BLaER1 treated with 17β-estradiol and CSF1 and Interleukin-3, amounts not matched to agents 10 nM and 100 nM (cell line): ENCODE measurements around the gene SPAG16.

Experiments
- H3K27ac ChIP-seq, 11 experiments: shearing (Covaris generic); formaldehyde crosslinking; 2 replicates each; pipeline ENCODE4 v1.8.1; 2022
- H3K27me3 ChIP-seq, 11 experiments: shearing (Covaris generic); formaldehyde crosslinking; 2 replicates each; pipeline ENCODE4 v1.8.1; 2022
- H3K36me3 ChIP-seq, 11 experiments: shearing (Covaris generic); formaldehyde crosslinking; 2 replicates each; pipeline ENCODE4 v1.8.1; 2022
- H3K4me1 ChIP-seq, 10 experiments: shearing (Covaris generic); formaldehyde crosslinking; 2 replicates each; pipeline ENCODE4 v1.8.1; 2022
- H3K4me2 ChIP-seq, 11 experiments: shearing (Covaris generic); formaldehyde crosslinking; 2 replicates each; pipeline ENCODE4 v1.8.1; 2022
- H3K4me3 ChIP-seq, 10 experiments: shearing (Covaris generic); formaldehyde crosslinking; 2 replicates each; pipeline ENCODE4 v1.8.1; 2022
- H3K9ac ChIP-seq, 11 experiments: shearing (Covaris generic); formaldehyde crosslinking; 2 replicates each; pipeline ENCODE4 v1.8.1; 2022
- H3K9me3 ChIP-seq, 11 experiments: shearing (Covaris generic); formaldehyde crosslinking; replicated peaks in 1 of 11; 2 replicates each; pipeline ENCODE4 v1.8.1; 2022
- H4K20me1 ChIP-seq, 11 experiments: shearing (Covaris generic); formaldehyde crosslinking; 2 replicates each; pipeline ENCODE4 v1.8.1; 2022
- Cebpa-rat ChIP-seq, 11 experiments: shearing (Covaris generic); IDR thresholded peaks; 2 replicates each; pipeline ENCODE4 v1.8.1; 2022

Gene SPAG16

DNA sequence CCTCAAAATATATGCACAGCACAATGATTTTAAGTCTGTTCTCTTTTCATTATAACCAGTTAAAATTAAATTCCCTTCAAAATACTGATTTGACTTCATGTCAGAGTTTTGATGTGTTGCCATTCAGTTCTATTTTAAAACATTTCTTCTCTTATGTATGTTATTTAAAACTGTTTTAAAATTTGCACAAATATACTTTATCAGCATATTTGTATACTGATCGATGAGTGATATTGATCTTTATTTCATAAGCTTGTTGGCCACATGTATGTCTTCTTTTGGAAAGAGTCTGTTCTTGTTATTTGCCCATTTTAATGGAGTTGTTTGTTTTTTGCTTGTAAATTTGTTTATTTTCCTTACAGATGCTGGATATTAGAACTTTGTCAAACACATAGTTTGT lies 630.2 kb downstream of the SPAG16 start:
- Histone ChIP-seq H4K20me1 (no peaks in the 10 kb centered on the region), H3K4me1 (no peaks in the 10 kb centered on the region), H3K9me3 (peaks cover 1 to 14% (median 4%) of the 10 kb centered on the region in 11 experiments; a peak in 18 of 22 replicates), H3K36me3 (no peaks in the 10 kb centered on the region), H3K27ac (no peak overlapping the region), H3K27me3 (no peaks in the 10 kb centered on the region), H3K4me2 (no peak overlapping the region), H3K9ac (no peak overlapping the region), H3K4me3 (no peak overlapping the region)
- TF ChIP-seq Cebpa-rat (IDR thresholded peaks at IDR 0.05), result no peak

DNA sequence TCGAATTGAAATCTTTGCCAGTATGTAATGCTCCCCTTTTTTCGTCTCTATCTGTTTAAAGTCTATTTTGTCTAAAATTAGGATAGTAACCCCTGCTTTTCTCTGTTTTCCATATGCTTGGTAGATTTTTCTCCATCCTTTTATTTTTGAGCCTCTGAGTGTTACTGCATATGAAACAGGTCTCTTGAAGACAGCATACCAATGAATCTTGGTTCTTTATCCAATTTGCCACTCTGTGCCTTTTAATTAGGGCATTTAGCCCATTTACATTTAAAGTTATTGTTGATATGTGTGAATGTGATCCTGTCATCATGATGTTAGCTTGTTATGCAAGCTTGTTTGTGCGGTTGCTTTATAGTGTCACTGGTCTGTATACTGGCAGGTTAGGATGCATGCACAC lies 635.8 kb downstream of the SPAG16 start:
- H3K4me1 ChIP-seq, result no peaks in the 10 kb centered on the region
- no peak overlapping the region for H3K4me3 ChIP-seq
- H3K9me3 ChIP-seq, result peaks cover 26 to 47% (median 34%) of the 10 kb centered on the region in 11 experiments
- H3K27ac ChIP-seq, result no peak overlapping the region
- no peak for TF ChIP-seq Cebpa-rat (IDR thresholded peaks at IDR 0.05)
- H3K9ac ChIP-seq, result no peak overlapping the region
- H3K4me2 ChIP-seq, result no peak overlapping the region
- H3K36me3 ChIP-seq, result no peaks in the 10 kb centered on the region
- no peaks in the 10 kb centered on the region for H3K27me3 ChIP-seq
- H4K20me1 ChIP-seq, result no peaks in the 10 kb centered on the region

DNA sequence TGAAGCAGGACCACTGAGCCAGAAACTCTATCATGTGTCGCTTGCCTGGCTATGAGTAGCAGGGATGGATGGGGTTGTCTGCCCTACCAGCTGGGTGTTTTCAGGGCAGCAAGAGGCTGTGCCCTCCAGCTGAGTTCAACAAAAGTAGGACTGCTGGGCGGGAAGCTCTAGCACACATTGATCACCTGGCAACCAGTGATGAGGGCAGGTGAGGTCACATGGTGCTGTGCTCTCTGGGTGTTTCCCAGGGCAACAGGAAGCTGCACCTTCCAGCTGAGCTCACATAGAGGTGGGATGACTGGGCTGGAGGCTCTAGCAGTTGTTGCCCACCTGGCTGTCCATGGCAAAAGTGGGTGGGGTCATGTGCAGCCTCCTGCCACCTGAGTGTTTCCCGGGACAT lies 639.3 kb downstream of the SPAG16 start:
- H3K9ac ChIP-seq, result no peak overlapping the region
- no peak overlapping the region for H3K27ac ChIP-seq
- no peaks in the 10 kb centered on the region for H3K27me3 ChIP-seq
- no peaks in the 10 kb centered on the region for H3K4me1 ChIP-seq
- no peak overlapping the region for H3K4me3 ChIP-seq
- no peaks in the 10 kb centered on the region for H3K36me3 ChIP-seq
- TF ChIP-seq Cebpa-rat (IDR thresholded peaks at IDR 0.05), result no peak
- H3K4me2 ChIP-seq, result no peak overlapping the region
- peaks cover 26 to 41% (median 34%) of the 10 kb centered on the region in 11 experiments for H3K9me3 ChIP-seq
- no peaks in the 10 kb centered on the region for H4K20me1 ChIP-seq

DNA sequence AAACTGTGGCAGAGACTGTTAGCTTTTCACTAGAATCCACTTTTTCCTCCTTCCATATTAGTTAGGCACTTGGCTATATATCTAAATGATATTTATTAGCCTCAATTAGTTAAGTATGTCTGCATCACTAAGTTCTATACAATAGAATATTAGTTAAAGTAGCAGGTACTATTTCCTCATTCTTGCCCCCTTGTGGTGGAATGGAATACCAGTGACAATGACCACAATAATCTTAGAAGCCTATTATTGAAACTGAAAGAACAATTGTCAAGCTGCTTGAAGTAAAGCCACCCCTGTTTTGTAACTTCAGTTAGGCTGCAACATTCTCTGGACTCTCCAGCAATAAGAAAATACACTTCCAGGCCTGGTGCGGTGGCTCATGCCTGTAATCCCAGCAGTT lies 650.3 kb downstream of the SPAG16 start:
- Histone ChIP-seq H3K27ac (no peak overlapping the region), H4K20me1 (no peaks in the 10 kb centered on the region), H3K9me3 (no peaks in the 10 kb centered on the region; a peak in 1 of 22 replicates), H3K9ac (no peak overlapping the region), H3K4me2 (no peak overlapping the region), H3K36me3 (no peaks in the 10 kb centered on the region), H3K4me1 (no peaks in the 10 kb centered on the region), H3K27me3 (no peaks in the 10 kb centered on the region), H3K4me3 (no peak overlapping the region)
- TF ChIP-seq Cebpa-rat (IDR thresholded peaks at IDR 0.05), result no peak

DNA sequence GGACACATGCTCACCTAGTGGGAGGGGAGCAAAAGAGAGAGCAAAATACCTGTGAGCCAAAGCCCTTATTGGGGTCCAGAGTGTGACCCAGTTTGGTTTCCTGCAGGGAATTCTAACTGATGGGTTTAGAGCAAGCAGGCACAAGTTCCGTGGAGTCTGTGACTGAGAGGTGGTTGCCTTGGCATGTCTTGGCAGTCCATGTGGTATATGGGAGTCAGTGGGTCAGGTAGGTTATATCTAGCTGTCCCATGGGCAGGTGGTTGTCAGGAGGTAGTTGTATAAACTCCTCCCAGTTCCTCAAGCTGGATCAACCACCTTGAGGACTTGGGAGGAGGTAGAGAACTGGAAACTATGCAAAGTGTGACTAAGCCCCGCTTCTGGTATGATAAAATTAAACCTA lies 673.8 kb downstream of the SPAG16 start:
- no peaks in the 10 kb centered on the region for H3K4me1 ChIP-seq
- no peak overlapping the region for H3K9ac ChIP-seq
- H4K20me1 ChIP-seq, result no peaks in the 10 kb centered on the region
- no peak overlapping the region for H3K27ac ChIP-seq
- no peak overlapping the region for H3K4me2 ChIP-seq
- no peaks in the 10 kb centered on the region for H3K27me3 ChIP-seq
- no peaks in the 10 kb centered on the region for H3K9me3 ChIP-seq
- TF ChIP-seq Cebpa-rat (IDR thresholded peaks at IDR 0.05), result no peak
- H3K4me3 ChIP-seq, result no peak overlapping the region
- H3K36me3 ChIP-seq, result no peaks in the 10 kb centered on the region

DNA sequence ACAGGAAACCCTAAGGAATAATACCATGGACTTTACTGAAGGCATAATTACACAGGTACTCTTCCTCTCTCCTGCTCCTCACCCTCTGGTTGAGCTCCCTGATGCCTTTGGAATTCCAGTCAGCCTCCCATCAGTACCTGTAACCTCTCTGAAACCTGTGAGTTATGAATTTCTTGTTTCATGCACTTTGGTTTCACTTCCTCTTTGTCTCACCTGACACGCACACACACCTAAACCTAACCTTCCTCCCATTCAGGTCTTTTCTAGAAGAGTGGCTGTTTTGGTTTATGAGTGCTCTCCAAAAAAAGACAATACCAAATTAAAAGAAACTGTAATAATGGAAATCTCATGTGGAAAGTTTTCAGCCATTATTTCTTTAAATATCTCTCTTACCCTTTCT lies 675.3 kb downstream of the SPAG16 start:
- Histone ChIP-seq H3K9me3 (no peaks in the 10 kb centered on the region), H3K4me3 (no peak overlapping the region), H3K27ac (no peak overlapping the region), H3K27me3 (no peaks in the 10 kb centered on the region), H3K9ac (no peak overlapping the region), H3K4me2 (no peak overlapping the region), H3K36me3 (no peaks in the 10 kb centered on the region), H3K4me1 (no peaks in the 10 kb centered on the region), H4K20me1 (no peaks in the 10 kb centered on the region)
- no peak for TF ChIP-seq Cebpa-rat (IDR thresholded peaks at IDR 0.05)

DNA sequence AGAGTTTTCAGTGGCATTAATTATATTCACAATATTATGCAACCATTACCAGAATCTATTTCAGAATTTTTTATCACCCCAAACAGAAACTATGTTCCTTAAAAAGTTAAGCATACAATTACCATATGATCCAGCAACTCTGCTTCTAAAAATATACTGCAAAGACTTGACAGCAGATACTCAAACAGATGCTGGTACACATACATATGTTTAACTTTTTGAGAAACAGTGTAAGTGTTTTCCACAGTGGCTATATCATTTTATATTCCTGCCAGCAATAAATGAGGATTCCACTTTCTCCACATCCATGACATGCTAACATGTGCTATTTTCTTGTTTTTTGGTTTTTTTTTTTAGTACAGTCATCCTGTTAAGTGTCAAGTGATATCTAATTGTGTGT lies 687.3 kb downstream of the SPAG16 start:
- Histone ChIP-seq H3K27ac (no peak overlapping the region), H3K36me3 (no peaks in the 10 kb centered on the region), H4K20me1 (no peaks in the 10 kb centered on the region), H3K4me3 (no peak overlapping the region), H3K4me1 (no peaks in the 10 kb centered on the region), H3K9ac (no peak overlapping the region), H3K27me3 (no peaks in the 10 kb centered on the region), H3K4me2 (no peak overlapping the region), H3K9me3 (no peaks in the 10 kb centered on the region)
- TF ChIP-seq Cebpa-rat (IDR thresholded peaks at IDR 0.05), result no peak

DNA sequence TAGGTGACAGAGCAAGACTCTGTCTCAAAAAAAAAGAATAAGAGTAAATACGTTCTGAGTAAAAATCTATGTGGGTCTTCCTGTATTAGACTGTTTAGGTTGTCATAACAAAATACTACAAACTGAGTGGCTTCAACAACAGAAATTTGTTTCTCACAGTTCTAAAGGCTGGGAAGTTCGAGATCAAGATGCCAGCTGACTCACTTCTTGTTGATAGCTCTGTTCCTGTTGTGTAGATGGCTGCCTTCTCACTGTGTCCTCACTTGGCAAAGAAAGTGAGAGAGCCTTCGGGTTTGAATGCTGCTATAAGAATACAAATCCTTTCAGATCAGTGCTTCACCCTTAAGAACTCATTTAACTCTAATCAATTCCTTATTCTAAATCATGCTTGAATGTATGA lies 696.6 kb downstream of the SPAG16 start:
- H3K4me3 ChIP-seq, result no peak overlapping the region

DNA sequence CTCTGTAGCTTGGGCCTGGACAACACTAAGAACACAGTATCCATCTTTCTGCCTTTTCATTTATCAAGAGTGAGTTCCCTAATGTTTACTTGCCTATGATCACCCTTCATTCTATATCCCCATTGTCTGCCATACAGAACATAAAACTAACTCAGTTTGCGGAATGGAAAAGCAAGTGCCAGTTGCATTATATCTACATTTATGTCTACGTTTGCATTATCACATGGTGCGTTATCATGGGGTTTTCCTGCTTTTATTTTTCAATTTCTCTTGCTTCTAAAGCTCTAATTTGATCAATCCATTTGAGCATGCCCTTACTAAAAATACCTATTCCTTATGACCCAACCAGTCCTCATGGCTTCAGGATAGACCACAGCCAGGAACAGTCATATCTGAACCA lies 704.9 kb downstream of the SPAG16 start:
- Histone ChIP-seq H4K20me1 (no peaks in the 10 kb centered on the region), H3K27me3 (no peaks in the 10 kb centered on the region), H3K36me3 (no peaks in the 10 kb centered on the region), H3K9ac (no peak overlapping the region), H3K9me3 (no peaks in the 10 kb centered on the region), H3K27ac (no peak overlapping the region), H3K4me2 (no peak overlapping the region), H3K4me3 (no peak overlapping the region), H3K4me1 (no peaks in the 10 kb centered on the region)
- TF ChIP-seq Cebpa-rat (IDR thresholded peaks at IDR 0.05), result no peak

More for the DNA sequence above, 696.6 kb downstream of the SPAG16 start:
- no peak for TF ChIP-seq Cebpa-rat (IDR thresholded peaks at IDR 0.05)
- Histone ChIP-seq H3K9ac (no peak overlapping the region), H3K4me2 (no peak overlapping the region), H3K27me3 (no peaks in the 10 kb centered on the region), H3K36me3 (no peaks in the 10 kb centered on the region), H4K20me1 (no peaks in the 10 kb centered on the region), H3K9me3 (no peaks in the 10 kb centered on the region), H3K4me1 (no peaks in the 10 kb centered on the region), H3K27ac (no peak overlapping the region)

DNA sequence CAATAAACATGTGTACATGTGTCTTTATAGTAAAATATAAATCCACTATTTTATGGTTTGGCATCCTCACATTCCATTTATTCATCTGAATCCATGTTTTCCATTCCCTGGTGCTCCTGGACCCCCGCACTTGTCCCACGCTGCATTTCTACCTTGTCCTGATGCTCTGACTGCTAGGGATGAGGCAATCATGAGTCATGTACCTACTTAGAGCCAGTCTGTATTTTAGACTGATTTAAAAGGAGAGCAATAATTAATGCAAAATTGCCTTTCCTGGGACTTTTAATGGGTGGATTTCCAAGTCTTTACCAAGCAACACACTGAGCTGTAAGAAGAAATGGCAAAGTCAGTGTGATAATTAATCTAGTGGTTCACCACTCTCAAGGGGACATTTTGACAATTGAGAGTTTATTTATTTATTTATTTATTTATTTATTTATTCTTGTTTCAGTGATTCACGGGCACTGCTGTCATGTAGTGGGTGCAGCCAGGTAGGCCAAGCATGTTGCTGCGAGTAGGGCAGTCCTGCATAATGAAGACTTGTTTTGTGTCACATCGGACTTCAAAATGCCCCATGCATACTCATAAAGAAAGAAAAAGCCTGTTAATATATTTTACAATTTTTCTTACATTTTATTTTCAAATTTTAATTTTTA lies 707.3 kb downstream of the SPAG16 start:
- no peak overlapping the region for H3K4me2 ChIP-seq
- H3K27ac ChIP-seq, result no peak overlapping the region
- no peak overlapping the region for H3K4me3 ChIP-seq
- H3K9ac ChIP-seq, result no peak overlapping the region
- H3K4me1 ChIP-seq, result no peaks in the 10 kb centered on the region
- no peak for TF ChIP-seq Cebpa-rat (IDR thresholded peaks at IDR 0.05)
- no peaks in the 10 kb centered on the region for H3K36me3 ChIP-seq
- no peaks in the 10 kb centered on the region for H4K20me1 ChIP-seq
- H3K27me3 ChIP-seq, result no peaks in the 10 kb centered on the region
- no peaks in the 10 kb centered on the region for H3K9me3 ChIP-seq
